Measurements from ENCODE around the gene STXBP1.
A peak's percentile ranks its signal among the peaks of the same experiment; 100 is the strongest.

Gene STXBP1

DNA sequence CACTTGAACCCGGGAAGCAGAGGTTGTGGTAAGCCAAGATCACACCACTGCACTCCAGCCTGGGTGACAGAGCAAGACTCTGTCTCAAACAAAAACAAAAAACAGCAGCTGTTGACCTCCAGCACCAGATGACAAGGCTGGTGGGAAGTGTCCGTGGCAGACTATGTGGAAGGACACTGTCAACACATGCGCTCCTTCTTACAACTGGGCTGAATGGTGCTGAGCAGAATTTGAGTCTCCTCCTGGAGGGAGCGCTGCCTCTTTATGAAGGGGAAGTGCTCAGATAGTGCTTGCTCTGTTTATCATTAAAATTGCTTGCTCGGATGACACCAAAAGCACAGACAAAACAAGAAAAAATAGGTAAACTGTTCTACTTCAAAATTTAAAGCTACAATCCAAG lies 85.5 kb downstream of the STXBP1 start:
- Histone ChIP-seq H3K9me3 (ENCODE audit: control insufficient read depth, insufficient read depth, low read length) (no peaks in the 10 kb centered on the region), H3K27ac (ENCODE audit: low read depth, low read length) (no peak overlapping the region), H3K4me1 (ENCODE audit: control insufficient read depth, insufficient read depth, low read length) (no peaks in the 10 kb centered on the region), H3K4me3 (ENCODE audit: low read depth, low read length) (no peak overlapping the region), H3K36me3 (ENCODE audit: control insufficient read depth, insufficient read depth, low read length) (no peaks in the 10 kb centered on the region), H3K27me3 (ENCODE audit: control insufficient read depth, insufficient read depth, low read length) (no peaks in the 10 kb centered on the region), H3K9ac (ENCODE audit: low read depth, low read length) (no peak overlapping the region)

DNA sequence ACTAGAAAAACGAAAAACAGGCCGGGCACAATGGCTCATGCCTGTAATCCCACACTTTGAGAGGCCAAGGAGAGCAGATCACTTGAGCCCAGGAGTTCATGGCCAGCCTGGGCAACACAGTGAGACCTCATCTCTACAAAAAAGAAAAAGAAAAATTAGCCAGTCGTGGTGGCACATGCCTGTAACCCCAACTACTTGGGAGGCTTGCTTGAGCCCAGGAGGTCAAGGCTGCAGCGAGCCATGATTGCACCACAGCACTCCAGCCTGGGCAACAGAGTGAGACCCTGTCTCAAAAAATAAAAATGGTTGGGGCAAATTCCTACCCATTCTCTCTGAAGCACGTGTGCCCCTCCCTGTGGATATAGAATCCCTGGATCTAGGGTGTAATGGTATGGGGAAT lies 86.3 kb downstream of the STXBP1 start:
- H3K4me3 ChIP-seq (ENCODE audit: low read depth, low read length) = no peak overlapping the region
- H3K4me1 ChIP-seq (ENCODE audit: control insufficient read depth, insufficient read depth, low read length) = no peaks in the 10 kb centered on the region
- no peaks in the 10 kb centered on the region for H3K36me3 ChIP-seq (ENCODE audit: control insufficient read depth, insufficient read depth, low read length)
- no peaks in the 10 kb centered on the region for H3K27me3 ChIP-seq (ENCODE audit: control insufficient read depth, insufficient read depth, low read length)
- H3K9ac ChIP-seq (ENCODE audit: low read depth, low read length) = no peak overlapping the region
- no peak overlapping the region for H3K27ac ChIP-seq (ENCODE audit: low read depth, low read length)
- H3K9me3 ChIP-seq (ENCODE audit: control insufficient read depth, insufficient read depth, low read length) = no peaks in the 10 kb centered on the region

DNA sequence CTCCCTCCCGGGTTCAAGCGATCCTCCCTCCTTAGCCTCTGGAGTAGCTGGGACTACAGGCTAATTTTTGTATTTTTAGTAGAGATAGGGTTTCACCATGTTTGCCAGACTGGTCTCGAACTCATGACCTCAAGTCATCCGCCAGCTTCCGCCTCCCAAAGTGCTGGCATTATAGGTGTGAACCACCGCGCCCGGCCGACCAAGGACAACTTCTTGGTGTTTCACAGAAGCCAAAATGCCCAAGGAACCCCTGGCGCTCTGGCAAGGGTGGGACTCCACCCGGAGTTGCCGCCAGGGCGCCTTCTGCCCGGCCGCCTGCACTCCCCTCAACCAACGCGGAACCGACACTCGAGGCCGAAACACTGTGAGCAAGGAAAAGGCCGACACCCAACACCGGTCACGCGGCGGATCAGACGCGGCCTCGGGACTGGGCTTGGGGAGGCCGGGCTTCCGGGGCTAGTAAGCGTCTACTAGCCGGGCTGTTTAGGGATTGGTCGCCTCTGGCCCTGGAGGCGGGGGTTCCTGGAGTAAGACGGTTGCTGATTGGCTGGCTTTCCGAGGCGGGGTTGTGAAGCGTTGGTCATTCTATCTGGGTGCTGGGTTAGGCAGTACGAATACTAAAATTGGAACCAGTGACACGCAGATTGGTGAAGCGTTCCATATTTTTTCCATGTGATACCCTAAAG lies 87.1 kb downstream of the STXBP1 start:
- H3K9ac ChIP-seq (ENCODE audit: low read depth, low read length) = peak overlapping the region; percentile 35
- H3K9me3 ChIP-seq (ENCODE audit: control insufficient read depth, insufficient read depth, low read length) = no peaks in the 10 kb centered on the region
- no peak overlapping the region for H3K27ac ChIP-seq (ENCODE audit: low read depth, low read length)
- no peaks in the 10 kb centered on the region for H3K27me3 ChIP-seq (ENCODE audit: control insufficient read depth, insufficient read depth, low read length)
- no peaks in the 10 kb centered on the region for H3K36me3 ChIP-seq (ENCODE audit: control insufficient read depth, insufficient read depth, low read length)
- peak overlapping the region; percentile 54 for H3K4me3 ChIP-seq (ENCODE audit: low read depth, low read length)
- H3K4me1 ChIP-seq (ENCODE audit: control insufficient read depth, insufficient read depth, low read length) = no peaks in the 10 kb centered on the region

DNA sequence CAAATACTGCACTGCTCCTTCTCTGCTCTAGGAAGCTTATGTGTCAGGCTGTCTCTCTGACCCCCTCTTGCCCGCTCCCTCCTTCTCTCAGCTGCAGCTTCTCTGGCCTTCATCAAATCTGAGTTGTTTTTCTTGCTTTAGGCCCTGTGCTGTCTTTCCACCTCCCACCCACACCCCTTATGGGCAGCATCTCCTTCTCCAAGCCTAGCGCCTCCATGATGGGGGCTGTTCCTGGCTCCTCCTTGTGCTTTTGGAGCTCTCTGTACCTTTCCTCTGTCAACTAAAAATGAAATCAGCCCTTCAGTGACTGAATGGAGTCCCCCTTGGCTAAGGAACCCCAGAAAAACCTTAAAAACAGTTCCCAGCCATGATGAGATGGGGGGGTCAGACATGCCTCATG lies 88.1 kb downstream of the STXBP1 start:
- Histone ChIP-seq H3K4me1 (ENCODE audit: control insufficient read depth, insufficient read depth, low read length) (no peaks in the 10 kb centered on the region), H3K36me3 (ENCODE audit: control insufficient read depth, insufficient read depth, low read length) (no peaks in the 10 kb centered on the region), H3K9ac (ENCODE audit: low read depth, low read length) (no peak overlapping the region), H3K9me3 (ENCODE audit: control insufficient read depth, insufficient read depth, low read length) (no peaks in the 10 kb centered on the region), H3K27me3 (ENCODE audit: control insufficient read depth, insufficient read depth, low read length) (no peaks in the 10 kb centered on the region), H3K27ac (ENCODE audit: low read depth, low read length) (no peak overlapping the region), H3K4me3 (ENCODE audit: low read depth, low read length) (no peak overlapping the region)

DNA sequence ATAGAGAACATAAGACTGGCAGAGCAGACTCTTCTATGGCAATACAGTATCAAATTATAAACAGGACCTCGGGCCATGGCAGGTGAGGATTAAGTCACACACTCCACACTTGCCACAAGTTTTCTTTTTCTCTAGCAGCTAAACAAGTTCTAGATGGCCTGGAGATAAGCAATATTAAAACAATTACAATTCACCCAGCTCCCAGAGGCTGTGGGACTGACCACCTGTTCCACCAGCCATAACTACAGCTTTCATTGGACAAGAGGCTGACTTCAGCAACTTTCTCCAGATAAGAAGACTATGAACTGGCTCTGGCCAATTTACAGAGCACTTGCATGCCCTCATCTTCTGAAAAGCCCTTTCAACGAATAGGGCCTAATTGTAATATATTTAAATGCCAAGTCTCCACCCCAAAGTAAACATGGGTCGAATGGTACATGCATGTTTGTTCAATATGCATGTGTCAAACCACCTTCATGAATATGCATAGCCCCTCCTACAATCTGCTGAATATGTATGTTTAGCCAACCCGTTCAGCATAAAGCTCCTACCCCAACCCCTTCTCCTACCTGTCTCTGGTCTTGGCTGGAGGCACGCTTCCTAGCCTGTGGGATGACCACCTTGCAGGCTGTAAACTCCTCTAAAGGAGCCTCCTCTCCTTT lies 88.6 kb downstream of the STXBP1 start:
- no peaks in the 10 kb centered on the region for H3K4me1 ChIP-seq (ENCODE audit: control insufficient read depth, insufficient read depth, low read length)
- H3K9me3 ChIP-seq (ENCODE audit: control insufficient read depth, insufficient read depth, low read length) = no peaks in the 10 kb centered on the region
- H3K4me3 ChIP-seq (ENCODE audit: low read depth, low read length) = no peak overlapping the region
- H3K9ac ChIP-seq (ENCODE audit: low read depth, low read length) = no peak overlapping the region
- no peak overlapping the region for H3K27ac ChIP-seq (ENCODE audit: low read depth, low read length)
- no peaks in the 10 kb centered on the region for H3K36me3 ChIP-seq (ENCODE audit: control insufficient read depth, insufficient read depth, low read length)
- no peaks in the 10 kb centered on the region for H3K27me3 ChIP-seq (ENCODE audit: control insufficient read depth, insufficient read depth, low read length)

DNA sequence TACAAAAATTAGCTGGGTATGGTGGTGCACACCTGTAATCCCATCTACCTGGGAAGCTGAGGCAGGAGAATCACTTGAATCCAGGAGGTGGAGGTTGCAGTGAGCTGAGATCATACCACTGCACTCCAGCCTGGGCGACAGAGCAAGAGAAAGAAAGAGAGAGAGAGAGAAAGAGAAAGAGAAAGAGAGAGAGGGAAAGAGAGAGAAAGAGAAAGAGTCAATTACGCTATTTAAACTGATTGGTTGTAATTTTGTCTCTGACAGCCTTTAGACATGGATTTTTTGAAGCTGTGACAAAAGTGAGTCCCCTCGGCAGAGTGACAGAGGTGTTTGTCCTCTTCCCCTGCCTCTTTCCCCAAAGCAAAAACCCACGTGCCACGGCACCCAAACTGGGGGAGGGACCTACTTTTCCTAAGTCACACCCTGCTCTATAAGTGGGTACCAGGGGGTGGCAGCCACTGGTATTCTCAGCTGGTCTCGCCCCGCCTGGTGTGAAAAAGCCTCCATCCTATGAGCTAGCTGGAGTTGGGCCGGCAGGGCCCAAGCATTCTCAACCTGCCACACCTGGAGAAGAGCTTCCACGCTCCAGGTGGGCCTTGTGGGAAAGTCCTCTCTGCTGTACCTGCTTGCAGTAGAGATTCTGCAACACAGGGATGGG lies 91.3 kb downstream of the STXBP1 start:
- no peaks in the 10 kb centered on the region for H3K9me3 ChIP-seq (ENCODE audit: control insufficient read depth, insufficient read depth, low read length)
- no peak overlapping the region for H3K9ac ChIP-seq (ENCODE audit: low read depth, low read length)
- no peaks in the 10 kb centered on the region for H3K27me3 ChIP-seq (ENCODE audit: control insufficient read depth, insufficient read depth, low read length)
- 0 out of 2 replicates have a peak, but pooled peaks cover 4% of the 10 kb centered on the region for H3K4me1 ChIP-seq (ENCODE audit: control insufficient read depth, insufficient read depth, low read length)
- no peak overlapping the region for H3K27ac ChIP-seq (ENCODE audit: low read depth, low read length)
- H3K4me3 ChIP-seq (ENCODE audit: low read depth, low read length) = no peak overlapping the region
- no peaks in the 10 kb centered on the region for H3K36me3 ChIP-seq (ENCODE audit: control insufficient read depth, insufficient read depth, low read length)

DNA sequence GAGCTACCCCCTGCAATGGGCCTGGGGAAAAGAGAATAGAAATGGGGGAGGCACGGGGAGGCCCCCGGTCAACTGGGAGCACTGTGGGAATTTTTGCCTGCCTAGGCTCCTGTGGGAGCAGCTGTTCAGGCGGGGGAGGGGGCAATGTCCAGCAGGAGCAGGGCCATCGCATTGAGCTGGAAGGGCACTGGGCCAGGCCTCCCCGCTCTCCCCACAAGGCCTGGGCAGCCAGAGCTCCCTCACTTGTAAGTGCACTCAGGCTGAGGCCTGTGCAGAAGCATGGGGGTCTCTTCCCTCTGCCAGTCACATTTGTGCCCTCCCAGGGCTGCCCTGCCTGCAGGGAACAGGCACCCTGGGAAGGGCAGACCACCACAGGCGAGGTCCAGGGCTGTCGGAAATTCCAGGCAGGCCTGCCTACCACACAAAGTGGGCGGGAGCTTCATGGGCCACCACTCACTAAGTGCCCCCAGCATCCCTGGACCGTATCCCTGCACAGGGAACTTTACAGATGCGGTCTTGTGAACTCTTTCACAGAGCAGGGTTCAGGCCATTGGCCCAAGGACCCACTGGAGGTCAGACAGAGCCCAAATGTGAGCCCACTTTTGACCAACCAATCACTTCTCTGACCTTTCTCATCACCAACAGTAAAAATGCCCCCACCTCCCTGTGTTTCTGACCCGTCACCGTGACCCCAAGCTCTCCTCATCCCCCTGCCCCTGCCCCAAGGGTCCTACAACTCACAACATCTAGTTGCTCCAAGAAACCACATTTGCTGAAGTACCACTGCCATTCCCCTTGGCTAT lies 93.7 kb downstream of the STXBP1 start:
- H3K9me3 ChIP-seq (ENCODE audit: control insufficient read depth, insufficient read depth, low read length) = no peaks in the 10 kb centered on the region
- no peaks in the 10 kb centered on the region for H3K36me3 ChIP-seq (ENCODE audit: control insufficient read depth, insufficient read depth, low read length)
- H3K9ac ChIP-seq (ENCODE audit: low read depth, low read length) = no peak overlapping the region
- H3K27ac ChIP-seq (ENCODE audit: low read depth, low read length) = no peak overlapping the region
- H3K4me1 ChIP-seq (ENCODE audit: control insufficient read depth, insufficient read depth, low read length) = 0 out of 2 replicates have a peak, but pooled peaks cover 4% of the 10 kb centered on the region
- no peaks in the 10 kb centered on the region for H3K27me3 ChIP-seq (ENCODE audit: control insufficient read depth, insufficient read depth, low read length)
- no peak overlapping the region for H3K4me3 ChIP-seq (ENCODE audit: low read depth, low read length)

DNA sequence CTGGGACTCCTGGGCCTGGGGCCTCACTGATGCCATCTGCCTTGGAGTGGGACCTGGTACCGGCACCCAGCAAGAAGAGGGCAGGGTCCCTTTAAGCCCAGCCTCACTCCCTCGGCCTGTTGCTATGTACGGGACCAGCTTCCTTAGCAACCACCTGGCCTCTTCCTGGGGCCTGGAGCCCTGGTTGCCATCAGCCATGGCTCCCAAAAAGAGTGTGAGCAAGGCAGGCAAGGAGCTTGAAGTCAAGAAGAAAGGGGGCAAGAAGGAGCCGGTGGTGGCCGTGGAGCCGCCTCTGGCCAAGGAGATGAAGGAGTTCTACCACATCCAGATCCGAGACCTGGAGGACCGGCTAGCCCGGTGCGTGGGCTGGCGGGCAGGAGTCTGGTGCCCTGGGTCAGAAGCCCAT lies 94.8 kb downstream of the STXBP1 start, which contains the start of gene CFAP157:
CFAP157 (plus strand) TSS at position 153 of the 406 bp plus-strand sequence; CDS start at position 197, 44 bp downstream.
- H3K27ac ChIP-seq (ENCODE audit: low read depth, low read length) = no peak within 1 kb of the TSS
- H3K9ac ChIP-seq (ENCODE audit: low read depth, low read length) = no peak within 1 kb of the TSS
- no peak within 1 kb of the TSS for H3K4me3 ChIP-seq (ENCODE audit: low read depth, low read length)
- H3K9me3 ChIP-seq (ENCODE audit: control insufficient read depth, insufficient read depth, low read length) = no peaks in the 10 kb centered on the region
- no peaks in the 10 kb centered on the region for H3K36me3 ChIP-seq (ENCODE audit: control insufficient read depth, insufficient read depth, low read length)
- peaks cover 11% of the 10 kb centered on the region for H3K4me1 ChIP-seq (ENCODE audit: control insufficient read depth, insufficient read depth, low read length)
- H3K27me3 ChIP-seq (ENCODE audit: control insufficient read depth, insufficient read depth, low read length) = no peaks in the 10 kb centered on the region

DNA sequence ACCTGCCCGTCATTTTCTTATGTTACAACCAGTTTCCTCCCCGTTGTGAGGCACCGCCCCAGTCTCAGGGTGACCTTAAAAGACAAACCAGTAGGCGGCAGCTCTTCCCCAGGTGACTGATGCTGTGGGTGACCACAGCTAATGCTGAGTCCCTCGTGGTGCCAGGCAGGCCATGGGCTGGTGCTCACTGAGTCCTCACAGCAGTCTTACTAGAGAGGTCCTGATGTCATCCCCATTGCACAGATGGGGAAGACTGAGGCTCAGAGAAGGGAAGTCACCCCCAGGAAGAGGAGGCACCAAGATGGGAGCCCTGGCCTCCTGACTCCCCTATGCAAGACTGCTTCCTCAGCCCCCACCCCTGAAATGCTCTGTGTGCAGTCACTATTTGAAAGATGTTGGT lies 95.7 kb downstream of the STXBP1 start:
- H3K4me1 ChIP-seq (ENCODE audit: control insufficient read depth, insufficient read depth, low read length) = peaks cover 18% of the 10 kb centered on the region
- no peak overlapping the region for H3K27ac ChIP-seq (ENCODE audit: low read depth, low read length)
- H3K27me3 ChIP-seq (ENCODE audit: control insufficient read depth, insufficient read depth, low read length) = no peaks in the 10 kb centered on the region
- H3K36me3 ChIP-seq (ENCODE audit: control insufficient read depth, insufficient read depth, low read length) = no peaks in the 10 kb centered on the region
- H3K9me3 ChIP-seq (ENCODE audit: control insufficient read depth, insufficient read depth, low read length) = no peaks in the 10 kb centered on the region
- H3K9ac ChIP-seq (ENCODE audit: low read depth, low read length) = no peak overlapping the region
- no peak overlapping the region for H3K4me3 ChIP-seq (ENCODE audit: low read depth, low read length)

DNA sequence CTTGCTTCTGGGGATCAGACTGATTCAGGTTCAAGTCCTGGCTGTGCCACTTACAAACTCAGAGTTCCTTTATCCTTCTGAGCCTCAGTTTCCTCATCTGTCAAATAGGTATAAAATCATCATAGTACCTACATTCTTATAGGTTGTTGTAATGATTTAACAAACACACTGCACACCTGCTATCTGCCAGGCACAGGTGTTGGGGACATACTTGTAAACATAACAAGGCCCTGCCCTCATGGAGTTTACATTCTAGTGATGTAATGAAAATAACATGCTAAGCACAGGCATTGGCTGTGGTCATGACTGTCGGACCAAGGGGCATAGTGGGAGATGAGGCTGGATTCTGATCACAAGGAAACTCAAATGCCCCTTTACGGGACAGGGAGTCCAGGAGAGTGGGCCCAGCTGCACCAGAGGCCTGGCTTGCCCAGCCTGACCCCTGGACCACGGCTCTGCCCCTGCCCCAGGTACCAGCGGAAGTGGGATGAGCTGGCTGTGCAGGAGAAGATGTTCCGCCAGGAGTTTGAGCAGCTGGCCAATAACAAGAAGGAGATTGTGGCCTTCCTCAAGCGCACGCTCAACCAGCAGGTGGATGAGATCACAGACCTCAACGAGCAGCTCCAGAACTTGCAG lies 97.0 kb downstream of the STXBP1 start:
- Histone ChIP-seq H3K27ac (ENCODE audit: low read depth, low read length) (no peak overlapping the region), H3K27me3 (ENCODE audit: control insufficient read depth, insufficient read depth, low read length) (no peaks in the 10 kb centered on the region), H3K36me3 (ENCODE audit: control insufficient read depth, insufficient read depth, low read length) (no peaks in the 10 kb centered on the region), H3K4me1 (ENCODE audit: control insufficient read depth, insufficient read depth, low read length) (peaks cover 18% of the 10 kb centered on the region), H3K4me3 (ENCODE audit: low read depth, low read length) (no peak overlapping the region), H3K9ac (ENCODE audit: low read depth, low read length) (no peak overlapping the region), H3K9me3 (ENCODE audit: control insufficient read depth, insufficient read depth, low read length) (no peaks in the 10 kb centered on the region)

All from HUES48 (cell line).